Measurements from ENCODE around the gene RGPD6.
"Not testable (repeated sequence)": the region's sequence is repeated elsewhere in the genome, so short reads cannot be mapped to it uniquely, and the experiment has no call there.

The RGPD6 gene

DNA sequence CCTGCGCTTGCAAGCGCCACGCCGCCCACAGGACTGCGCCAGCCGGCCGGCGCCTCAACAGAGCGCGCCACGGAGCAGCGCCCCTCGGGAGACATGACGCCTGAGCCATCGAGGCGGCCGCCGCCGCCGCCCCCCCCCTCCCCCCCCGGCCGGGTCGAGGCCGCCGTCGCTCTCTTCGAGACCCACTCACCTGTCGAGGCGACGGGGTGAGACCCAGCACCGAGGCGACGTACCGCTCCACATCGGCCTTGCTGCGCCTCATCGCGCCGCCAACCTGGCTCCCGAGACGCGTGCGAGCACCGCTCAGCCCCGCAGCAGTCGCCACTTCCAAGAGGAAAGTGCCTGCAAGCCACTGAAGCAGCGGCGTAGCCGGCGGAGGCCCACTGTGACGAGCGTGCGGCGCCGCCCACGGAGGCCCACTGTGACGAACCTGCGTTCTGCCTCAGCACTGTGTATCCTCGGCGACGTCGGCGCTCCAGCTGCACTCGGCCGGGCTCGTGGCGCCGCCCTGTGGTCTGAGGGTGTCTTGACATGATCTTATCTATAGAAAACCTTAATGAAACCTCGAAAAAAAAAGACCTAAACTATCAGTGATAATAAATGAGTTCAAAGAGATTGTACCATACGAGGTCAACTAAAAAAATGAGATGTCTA lies at the start of gene RGPD6:
TSS of gene RGPD6 (minus strand) at position 460 of the 654 bp plus-strand sequence. CDS start at position 262, 198 bp downstream.
- DNase-seq, result not testable (repeated sequence)

DNA sequence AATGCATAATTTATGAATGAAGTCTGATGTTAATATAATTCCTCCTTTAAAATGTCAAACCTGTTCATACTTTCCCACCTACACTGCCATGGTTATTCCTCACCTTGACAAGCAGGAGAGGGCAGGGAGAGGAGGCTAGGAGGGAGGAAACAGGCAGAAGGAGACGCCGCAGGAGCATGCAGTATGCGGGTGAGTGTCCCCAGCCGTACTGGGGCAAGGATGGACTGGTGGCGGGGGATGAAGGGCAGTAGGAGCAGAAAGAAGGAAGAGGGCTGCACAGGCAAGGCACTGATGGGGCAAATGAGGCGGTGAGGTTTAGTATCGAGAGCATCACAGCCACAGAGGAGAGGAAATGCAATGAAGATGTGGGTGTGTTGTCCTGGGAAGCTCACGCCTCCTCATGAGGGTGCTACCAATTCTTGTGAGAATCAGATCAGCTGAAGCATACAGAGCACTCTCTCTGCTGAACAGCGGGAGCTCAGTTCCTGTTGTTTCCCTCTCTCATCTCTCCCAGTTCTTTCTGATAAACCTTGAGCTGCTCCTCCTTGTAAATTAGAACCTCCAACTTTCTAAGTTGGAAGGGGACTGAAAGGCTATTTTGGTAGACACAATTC lies 42.4 kb upstream of the RGPD6 start:
- not testable (repeated sequence) for DNase-seq

DNA sequence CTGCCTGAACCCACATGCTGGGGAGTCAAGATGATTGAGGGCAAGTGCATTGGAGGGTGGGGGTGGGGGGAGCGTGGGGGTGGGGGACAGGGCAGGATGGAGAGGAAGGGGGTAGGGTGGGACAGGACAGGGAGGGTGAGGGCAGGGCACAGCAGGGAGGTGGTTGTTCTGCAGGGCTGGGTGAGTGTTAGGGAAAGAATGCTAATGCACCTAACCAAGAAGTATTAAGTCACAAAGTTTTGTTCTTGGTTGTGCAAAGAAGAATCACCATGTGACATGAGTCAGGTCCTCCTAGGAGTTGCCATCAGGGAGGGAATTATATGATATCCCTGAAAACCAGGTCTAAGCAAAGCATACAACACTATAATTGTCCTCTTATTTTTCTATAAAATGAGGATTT lies 36.9 kb upstream of the RGPD6 start:
- DNase-seq, result not testable (repeated sequence)

- DNase-seq, result not testable (repeated sequence)
Observed at GRCh38 chr2:110610613-110611250, 33.7 kb upstream of the RGPD6 start.

- not testable (repeated sequence) for DNase-seq
Observed at GRCh38 chr2:110609843-110610612, 33.0 kb upstream of the RGPD6 start.

- DNase-seq, result not testable (repeated sequence)
Observed at GRCh38 chr2:110608788-110609502, 31.9 kb upstream of the RGPD6 start.

DNA sequence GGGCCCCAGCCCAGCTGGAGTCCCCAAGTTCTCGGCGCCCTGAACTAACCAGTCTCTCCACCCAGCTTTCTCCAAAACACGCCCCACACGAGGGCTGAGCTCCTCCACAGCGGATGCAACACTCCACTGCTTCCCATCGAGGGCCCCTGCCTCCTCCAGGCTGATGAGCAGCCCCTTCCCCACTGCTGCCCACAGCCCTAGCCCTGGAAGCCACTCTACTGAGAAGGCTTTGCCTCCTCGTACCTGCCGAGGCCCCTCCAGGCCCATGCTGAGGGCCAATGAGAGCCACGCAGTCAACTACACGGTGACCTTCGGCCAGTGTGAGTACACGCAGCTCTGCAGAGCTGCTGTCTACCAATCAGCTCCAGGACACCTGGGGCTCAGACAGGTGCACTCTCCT lies 28.0 kb upstream of the RGPD6 start:
- DNase-seq, result not testable (repeated sequence)

DNA sequence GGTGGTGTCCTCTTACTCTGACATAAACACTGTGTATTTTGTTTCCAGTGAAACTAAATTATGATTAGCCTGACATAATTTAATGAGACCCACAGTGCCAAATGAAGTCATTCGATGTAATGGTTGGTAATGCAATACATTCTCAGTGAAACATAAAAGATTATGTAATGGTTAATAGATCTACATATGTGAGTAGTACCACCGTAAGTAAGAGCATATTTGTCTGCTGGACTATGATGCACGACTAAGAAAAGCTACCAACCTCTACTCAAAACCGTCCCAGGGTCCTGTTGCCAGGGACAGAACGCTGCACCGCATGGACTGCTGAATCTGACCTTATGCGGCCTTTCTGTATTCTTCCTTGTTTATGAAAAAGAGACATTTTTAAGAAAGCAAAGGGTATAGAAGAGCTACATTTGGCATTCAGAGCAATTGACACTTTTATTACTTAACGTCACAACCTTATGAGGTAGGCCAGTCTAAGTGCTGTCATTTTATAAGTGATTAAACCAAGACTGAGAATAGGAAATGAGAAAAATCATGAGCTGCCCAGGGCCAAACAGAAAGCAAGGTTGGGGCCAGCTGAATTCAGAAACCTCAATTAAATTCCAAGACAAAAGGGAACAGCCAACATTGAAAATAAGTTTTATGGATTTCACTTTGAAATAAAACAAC lies 27.0 kb upstream of the RGPD6 start:
- not testable (repeated sequence) for DNase-seq

- DNase-seq, result not testable (repeated sequence)
Observed at GRCh38 chr2:110602139-110602538, 25.1 kb upstream of the RGPD6 start.

GRCh38 chr2:110591973-110592372 lies 15.0 kb upstream of the RGPD6 start:
- not testable (repeated sequence) for DNase-seq

- DNase-seq, result not testable (repeated sequence)
Observed at GRCh38 chr2:110589677-110590330, 12.8 kb upstream of the RGPD6 start.

DNA sequence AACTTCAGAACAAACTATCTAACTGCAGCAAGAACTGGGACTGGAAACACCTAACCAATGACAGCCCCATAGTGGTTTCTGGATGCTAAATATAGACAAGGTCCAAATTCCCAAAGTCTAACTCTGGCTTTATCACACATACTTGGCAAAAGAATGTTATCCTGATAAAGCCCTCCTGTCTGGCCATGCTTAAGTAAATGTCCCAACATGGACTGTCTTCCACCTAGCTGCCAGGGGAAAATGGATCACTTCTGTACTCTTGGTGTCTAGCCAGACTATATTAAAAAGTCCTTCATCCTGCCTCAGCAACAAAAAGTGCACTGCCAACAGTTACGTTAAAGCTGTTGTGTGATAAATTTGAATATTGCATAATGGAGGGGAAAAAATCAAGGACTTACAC lies 11.5 kb upstream of the RGPD6 start:
- DNase-seq, result not testable (repeated sequence)

DNA sequence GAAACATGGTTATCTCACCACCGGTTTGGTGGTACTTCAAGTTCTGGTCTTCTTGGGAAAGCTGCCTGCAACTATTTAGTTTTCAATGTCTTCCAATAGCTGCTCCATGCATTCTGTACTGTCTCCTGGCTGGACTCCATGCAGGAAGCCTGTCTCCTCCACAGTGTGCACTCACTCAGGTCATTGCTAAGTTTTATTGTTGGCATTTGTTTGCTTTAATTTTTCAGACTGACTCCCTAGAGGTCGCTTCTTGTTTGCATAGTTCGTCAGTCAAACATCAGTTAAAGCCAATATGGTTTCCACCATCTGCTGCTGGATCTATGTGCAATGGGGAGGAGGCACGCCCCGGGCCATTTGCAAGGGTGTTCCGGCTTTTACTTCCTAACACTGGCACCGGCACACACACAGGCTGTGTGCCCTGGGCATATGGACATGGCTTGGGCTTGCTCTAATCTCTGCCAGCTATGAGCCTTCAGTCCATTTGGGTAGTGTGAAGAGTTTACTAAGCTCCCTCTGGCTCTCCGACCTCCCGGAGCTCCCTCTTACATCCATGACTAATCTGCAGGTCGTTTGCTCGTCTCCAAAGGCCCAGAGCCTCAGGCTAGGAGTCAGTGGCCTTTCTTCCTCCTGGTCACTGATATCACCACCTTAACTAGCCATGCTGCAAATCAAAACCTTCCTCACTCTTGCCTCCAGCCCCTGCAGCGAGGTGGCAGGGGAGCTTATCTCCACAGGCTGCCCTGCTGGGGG lies 2.4 kb upstream of the RGPD6 start:
- DNase-seq, result not testable (repeated sequence)

DNA sequence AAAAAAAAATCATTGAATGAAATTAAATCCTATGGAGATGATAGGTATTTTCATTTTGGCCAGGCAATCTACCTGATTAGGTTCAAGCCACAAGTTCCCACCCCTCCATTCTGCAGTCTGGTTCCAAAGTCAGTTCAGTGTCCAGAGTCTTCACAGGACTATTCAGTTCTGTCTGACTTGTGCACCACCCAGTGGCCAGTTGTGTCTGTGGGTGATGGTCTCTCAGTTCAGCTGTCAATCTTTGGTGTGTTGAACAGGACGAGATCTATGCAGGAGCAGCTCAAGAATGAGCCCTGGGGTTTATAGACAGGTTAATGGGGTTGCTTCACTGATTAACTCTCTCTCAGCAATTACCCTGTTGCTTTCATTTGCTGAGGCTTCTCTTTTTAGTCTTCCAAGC lies 1.4 kb upstream of the RGPD6 start:
- DNase-seq, result not testable (repeated sequence)

DNA sequence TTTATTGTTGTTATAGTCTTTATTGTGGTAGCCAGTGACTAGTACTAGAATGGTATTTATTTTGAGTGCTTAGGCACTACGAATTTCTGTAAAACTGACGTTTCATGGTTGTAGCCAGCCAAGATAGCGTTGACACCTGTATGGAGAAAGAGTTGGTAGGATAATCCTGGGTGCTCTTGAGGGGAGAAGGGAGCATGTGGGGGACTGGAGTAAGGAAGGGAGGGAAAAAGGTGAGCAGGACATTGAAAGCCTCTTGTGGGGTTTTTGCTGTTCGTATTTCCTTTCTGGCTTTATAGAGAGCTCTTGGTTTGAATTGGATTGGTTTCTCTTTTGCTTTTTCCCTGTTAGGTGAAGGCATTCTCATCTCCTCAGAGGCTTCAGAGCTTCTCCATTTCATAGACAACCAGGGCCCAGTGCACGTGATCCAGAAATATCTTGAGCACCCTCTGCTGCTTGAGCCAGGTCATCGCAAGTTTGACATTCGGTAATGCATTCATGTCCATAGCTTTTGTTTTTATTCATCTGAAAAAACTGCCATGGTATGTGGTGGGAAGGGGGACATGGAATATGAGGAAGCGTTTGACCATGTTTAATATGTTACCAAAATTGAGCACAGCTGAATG lies 77.2 kb downstream of the RGPD6 start:
- DNase-seq, result not testable (repeated sequence)

GRCh38 chr2:110496027-110496426 lies 81.0 kb downstream of the RGPD6 start:
- not testable (repeated sequence) for DNase-seq

DNA sequence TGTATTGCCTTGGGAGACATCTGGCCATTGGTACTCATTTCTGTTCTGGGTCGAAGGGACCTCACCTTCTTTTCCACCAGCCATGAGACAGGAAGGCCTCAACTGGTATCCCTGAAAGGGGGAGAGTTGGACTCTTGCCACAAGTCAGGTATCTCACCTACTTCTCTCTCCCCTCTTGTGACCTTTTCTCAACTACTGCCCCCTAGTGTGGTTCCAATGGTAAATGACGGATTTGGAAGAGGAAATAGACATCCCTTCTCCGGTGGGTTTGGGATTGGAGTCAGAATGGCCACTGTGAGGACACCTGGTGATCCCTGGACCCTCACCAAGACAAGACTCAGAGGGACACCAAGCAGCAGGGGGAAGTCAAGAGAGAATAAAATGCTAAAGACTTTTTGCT lies 82.5 kb downstream of the RGPD6 start:
- not testable (repeated sequence) for DNase-seq

DNA sequence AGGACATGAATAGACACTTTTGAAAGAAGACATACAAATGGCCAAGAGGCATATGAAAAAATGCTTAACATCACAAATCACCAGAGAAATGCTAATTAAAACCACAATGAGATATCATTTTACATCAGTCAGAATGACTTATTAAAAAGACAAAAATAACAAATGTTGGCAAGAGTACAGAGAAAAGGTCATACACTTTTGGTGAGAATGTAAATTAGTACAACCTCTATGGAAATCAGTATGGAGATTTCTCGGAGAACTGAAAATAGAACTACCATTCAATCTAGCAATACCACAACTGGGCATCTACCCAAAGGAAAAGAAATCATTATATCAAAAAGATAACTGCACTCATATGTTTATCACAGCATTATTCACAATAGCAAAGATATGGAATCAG lies 88.0 kb downstream of the RGPD6 start:
- not testable (repeated sequence) for DNase-seq

- not testable (repeated sequence) for DNase-seq
Observed at GRCh38 chr2:110482697-110483096, 94.3 kb downstream of the RGPD6 start.

DNA sequence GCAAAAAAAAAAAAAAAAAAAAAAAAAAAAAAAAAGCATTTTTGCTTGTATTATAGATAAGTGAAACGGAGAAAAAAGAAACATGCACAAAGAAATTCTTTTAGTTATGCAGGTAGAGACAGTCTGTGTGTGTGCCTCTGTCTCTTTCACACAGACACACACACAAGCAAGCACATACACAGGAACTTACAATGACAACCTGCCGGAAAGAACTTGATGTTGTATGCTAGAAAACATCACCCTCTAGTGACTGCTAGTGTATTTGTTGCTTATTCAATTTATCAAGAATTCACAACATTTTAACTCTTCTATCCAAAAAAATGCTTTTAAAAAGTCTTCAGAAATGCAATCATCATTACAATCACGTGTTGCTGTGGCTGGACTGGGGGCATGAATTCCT lies 95.8 kb downstream of the RGPD6 start:
- DNase-seq, result not testable (repeated sequence)
